ENCODE data around the gene GHR.

GHR gene

GRCh38 chr5:42770003-42770402 lies 346.8 kb downstream of the GHR start:
- TF ChIP-seq CTCF (IDR thresholded peaks at IDR 0.05; ENCODE audit: low read depth, low read length, missing control alignments): no peak
- no peak for DNase-seq (ENCODE audit: extremely low read depth, low read depth)
- no peak overlapping the region for H3K4me3 ChIP-seq (replicated peaks; ENCODE audit: low read depth, low read length)
